Measurements from ENCODE around the gene ERICH6B. TPM values are rescaled to one million over a fixed set of nuclear protein-coding genes. Genes with fewer than 3 reads are reported as not detected.

ERICH6B gene
- total and polyA plus RNA-seq, 2 of the 8 experiments (the other 6 are each of a cell fraction or from before 2014, with no cell fraction given), result not detected

DNA sequence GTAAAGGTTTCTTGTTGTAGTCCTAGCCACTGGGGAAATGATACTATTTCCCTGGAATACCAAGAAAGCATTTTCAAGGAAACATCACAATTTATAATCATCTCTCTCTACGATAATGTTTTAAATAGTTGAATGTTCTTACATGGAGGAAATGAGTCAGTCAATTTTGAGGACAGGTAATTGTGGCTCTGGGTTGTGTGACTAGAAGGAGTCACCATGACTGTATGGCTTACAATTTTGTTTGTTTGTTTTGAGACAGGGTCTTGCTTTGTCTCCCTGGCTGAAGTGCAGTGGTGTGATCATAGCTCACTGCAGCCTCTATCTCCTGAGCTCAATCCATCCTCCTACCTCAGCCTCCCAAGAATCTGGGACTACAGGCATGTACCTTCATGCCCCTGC lies 103.4 kb downstream of the ERICH6B start (continued):
- TF ChIP-seq, protein P1, sequence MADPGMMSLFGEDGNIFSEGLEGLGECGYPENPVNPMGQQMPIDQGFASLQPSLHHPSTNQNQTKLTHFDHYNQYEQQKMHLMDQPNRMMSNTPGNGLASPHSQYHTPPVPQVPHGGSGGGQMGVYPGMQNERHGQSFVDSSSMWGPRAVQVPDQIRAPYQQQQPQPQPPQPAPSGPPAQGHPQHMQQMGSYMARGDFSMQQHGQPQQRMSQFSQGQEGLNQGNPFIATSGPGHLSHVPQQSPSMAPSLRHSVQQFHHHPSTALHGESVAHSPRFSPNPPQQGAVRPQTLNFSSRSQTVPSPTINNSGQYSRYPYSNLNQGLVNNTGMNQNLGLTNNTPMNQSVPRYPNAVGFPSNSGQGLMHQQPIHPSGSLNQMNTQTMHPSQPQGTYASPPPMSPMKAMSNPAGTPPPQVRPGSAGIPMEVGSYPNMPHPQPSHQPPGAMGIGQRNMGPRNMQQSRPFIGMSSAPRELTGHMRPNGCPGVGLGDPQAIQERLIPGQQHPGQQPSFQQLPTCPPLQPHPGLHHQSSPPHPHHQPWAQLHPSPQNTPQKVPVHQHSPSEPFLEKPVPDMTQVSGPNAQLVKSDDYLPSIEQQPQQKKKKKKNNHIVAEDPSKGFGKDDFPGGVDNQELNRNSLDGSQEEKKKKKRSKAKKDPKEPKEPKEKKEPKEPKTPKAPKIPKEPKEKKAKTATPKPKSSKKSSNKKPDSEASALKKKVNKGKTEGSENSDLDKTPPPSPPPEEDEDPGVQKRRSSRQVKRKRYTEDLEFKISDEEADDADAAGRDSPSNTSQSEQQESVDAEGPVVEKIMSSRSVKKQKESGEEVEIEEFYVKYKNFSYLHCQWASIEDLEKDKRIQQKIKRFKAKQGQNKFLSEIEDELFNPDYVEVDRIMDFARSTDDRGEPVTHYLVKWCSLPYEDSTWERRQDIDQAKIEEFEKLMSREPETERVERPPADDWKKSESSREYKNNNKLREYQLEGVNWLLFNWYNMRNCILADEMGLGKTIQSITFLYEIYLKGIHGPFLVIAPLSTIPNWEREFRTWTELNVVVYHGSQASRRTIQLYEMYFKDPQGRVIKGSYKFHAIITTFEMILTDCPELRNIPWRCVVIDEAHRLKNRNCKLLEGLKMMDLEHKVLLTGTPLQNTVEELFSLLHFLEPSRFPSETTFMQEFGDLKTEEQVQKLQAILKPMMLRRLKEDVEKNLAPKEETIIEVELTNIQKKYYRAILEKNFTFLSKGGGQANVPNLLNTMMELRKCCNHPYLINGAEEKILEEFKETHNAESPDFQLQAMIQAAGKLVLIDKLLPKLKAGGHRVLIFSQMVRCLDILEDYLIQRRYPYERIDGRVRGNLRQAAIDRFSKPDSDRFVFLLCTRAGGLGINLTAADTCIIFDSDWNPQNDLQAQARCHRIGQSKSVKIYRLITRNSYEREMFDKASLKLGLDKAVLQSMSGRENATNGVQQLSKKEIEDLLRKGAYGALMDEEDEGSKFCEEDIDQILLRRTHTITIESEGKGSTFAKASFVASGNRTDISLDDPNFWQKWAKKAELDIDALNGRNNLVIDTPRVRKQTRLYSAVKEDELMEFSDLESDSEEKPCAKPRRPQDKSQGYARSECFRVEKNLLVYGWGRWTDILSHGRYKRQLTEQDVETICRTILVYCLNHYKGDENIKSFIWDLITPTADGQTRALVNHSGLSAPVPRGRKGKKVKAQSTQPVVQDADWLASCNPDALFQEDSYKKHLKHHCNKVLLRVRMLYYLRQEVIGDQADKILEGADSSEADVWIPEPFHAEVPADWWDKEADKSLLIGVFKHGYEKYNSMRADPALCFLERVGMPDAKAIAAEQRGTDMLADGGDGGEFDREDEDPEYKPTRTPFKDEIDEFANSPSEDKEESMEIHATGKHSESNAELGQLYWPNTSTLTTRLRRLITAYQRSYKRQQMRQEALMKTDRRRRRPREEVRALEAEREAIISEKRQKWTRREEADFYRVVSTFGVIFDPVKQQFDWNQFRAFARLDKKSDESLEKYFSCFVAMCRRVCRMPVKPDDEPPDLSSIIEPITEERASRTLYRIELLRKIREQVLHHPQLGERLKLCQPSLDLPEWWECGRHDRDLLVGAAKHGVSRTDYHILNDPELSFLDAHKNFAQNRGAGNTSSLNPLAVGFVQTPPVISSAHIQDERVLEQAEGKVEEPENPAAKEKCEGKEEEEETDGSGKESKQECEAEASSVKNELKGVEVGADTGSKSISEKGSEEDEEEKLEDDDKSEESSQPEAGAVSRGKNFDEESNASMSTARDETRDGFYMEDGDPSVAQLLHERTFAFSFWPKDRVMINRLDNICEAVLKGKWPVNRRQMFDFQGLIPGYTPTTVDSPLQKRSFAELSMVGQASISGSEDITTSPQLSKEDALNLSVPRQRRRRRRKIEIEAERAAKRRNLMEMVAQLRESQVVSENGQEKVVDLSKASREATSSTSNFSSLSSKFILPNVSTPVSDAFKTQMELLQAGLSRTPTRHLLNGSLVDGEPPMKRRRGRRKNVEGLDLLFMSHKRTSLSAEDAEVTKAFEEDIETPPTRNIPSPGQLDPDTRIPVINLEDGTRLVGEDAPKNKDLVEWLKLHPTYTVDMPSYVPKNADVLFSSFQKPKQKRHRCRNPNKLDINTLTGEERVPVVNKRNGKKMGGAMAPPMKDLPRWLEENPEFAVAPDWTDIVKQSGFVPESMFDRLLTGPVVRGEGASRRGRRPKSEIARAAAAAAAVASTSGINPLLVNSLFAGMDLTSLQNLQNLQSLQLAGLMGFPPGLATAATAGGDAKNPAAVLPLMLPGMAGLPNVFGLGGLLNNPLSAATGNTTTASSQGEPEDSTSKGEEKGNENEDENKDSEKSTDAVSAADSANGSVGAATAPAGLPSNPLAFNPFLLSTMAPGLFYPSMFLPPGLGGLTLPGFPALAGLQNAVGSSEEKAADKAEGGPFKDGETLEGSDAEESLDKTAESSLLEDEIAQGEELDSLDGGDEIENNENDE (IDR thresholded peaks at IDR 0.05; ENCODE audit: insufficient replicate concordance, low read length), result no peak
- no peak for TF ChIP-seq GTF2F1 (IDR thresholded peaks at IDR 0.05; ENCODE audit: borderline replicate concordance, low read depth, low read length)
